HepG2 (cell line): ENCODE measurements around the gene SAYSD1. TPM values are rescaled to one million over a fixed set of nuclear protein-coding genes. Genes with fewer than 3 reads are reported as not detected.

Experiments used
- ATAC-seq: fragments of 200-7000 bp; cut with Tn5 transposase; 3 replicates; pipeline ENCODE4 v1.9.1; 2020; ENCODE audit warnings: mild to moderate bottlenecking, moderate library complexity
- BruUV-seq: library from RNA; stranded (reverse); fragments of 400-500 nt; replicated peaks from 2 replicates; lab custom pipeline; 2021; lab: Mats Ljungman, UMichigan
- CTCF ChIA-PET: fragments of 300-600 bp; formaldehyde crosslinking; extraction: SDS; loops from one replicate; lab custom pipeline; 2021; ENCODE audit warnings: low total read pairs, inconsistent platforms, low intra/inter-chr PET ratio; lab: Yijun Ruan, JAX
- POLR2A ChIA-PET: fragments of 350-600 bp; sonication (Branson Sonifier 250); formaldehyde crosslinking; loops from one replicate; lab custom pipeline; 2020; ENCODE audit warnings: antibody characterized with exemption, inconsistent platforms; lab: Yijun Ruan, JAX
- DNase-seq: peaks from one replicate; pipeline ENCODE4 v3.0.0-alpha.2; 2015; ENCODE audit warnings: low spot score
- FAIRE-seq: peaks from 3 replicates; lab custom pipeline; 2011; peaks lifted over from hg19 to GRCh38; lab: Jason Lieb, UNC
- H2AFZ ChIP-seq: one replicate; pipeline ENCODE4 v1.6.1; 2011; ENCODE audit warnings: low read length, inconsistent platforms
- H3K27ac ChIP-seq: fragments of 300-600 bp; 3 replicates; pipeline ENCODE4 v1.8.0; 2011; ENCODE audit warnings: mixed run types, mild to moderate bottlenecking, mixed read lengths, low read length, inconsistent platforms; ENCODE audit not compliant: insufficient read depth; ENCODE audit errors: extremely low read length
- H3K27me3 ChIP-seq, 2 experiments: fragments of 200-600 bp in 1 of 2; 2 replicates in 1 of 2; 3 replicates in 1 of 2; pipeline versions ENCODE4 v1.6.0 to v1.8.0; 2011; ENCODE audit warnings: low read length in 2 of 2, mild to moderate bottlenecking in 2 of 2, moderate library complexity in 2 of 2, inconsistent platforms in 1 of 2; ENCODE audit not compliant: insufficient read depth in 2 of 2, control insufficient read depth in 1 of 2
- H3K36me3 ChIP-seq, 2 experiments: fragments of 200-600 bp in 1 of 2; replicated peaks in 1 of 2; 2 replicates in 1 of 2; 3 replicates in 1 of 2; pipeline versions ENCODE4 v1.5.1 to v1.8.0; 2011; ENCODE audit warnings: low read length in 2 of 2, inconsistent platforms in 1 of 2; ENCODE audit not compliant: insufficient read depth in 2 of 2, control insufficient read depth in 1 of 2
- H3K4me1 ChIP-seq: 2 replicates; pipeline ENCODE4 v1.5.1; 2012; ENCODE audit warnings: low read length, inconsistent platforms; ENCODE audit not compliant: insufficient read depth
- H3K4me2 ChIP-seq: 2 replicates; pipeline ENCODE4 v1.6.0; 2011; ENCODE audit warnings: low read depth, low read length, inconsistent platforms
- H3K4me3 ChIP-seq, 3 experiments: fragments of 200-600 bp in 1 of 3; sonication (generic), shearing (Covaris generic) in 1 of 3; replicated peaks in 1 of 3; 2 replicates each; pipeline ENCODE4 v1.5.1; 2011 to 2016; ENCODE audit warnings: low read length in 3 of 3, inconsistent platforms in 2 of 3, low read depth in 2 of 3, mild to moderate bottlenecking in 2 of 3, control low read depth in 1 of 3, mixed read lengths in 1 of 3; ENCODE audit not compliant: insufficient read depth in 1 of 3
- H3K79me2 ChIP-seq: one replicate; pipeline ENCODE4 v1.6.1; 2011; ENCODE audit warnings: low read length, inconsistent platforms; ENCODE audit not compliant: insufficient read depth
- H3K9ac ChIP-seq: 2 replicates; pipeline ENCODE4 v1.6.0; 2011; ENCODE audit warnings: mild to moderate bottlenecking, low read depth, low read length, inconsistent platforms; ENCODE audit not compliant: insufficient read depth
- H3K9me3 ChIP-seq: 2 replicates; pipeline ENCODE4 v1.5.1; 2012; ENCODE audit warnings: mild to moderate bottlenecking, low read length
- H4K20me1 ChIP-seq: 2 replicates; pipeline ENCODE4 v1.6.0; 2011; ENCODE audit warnings: inconsistent platforms, mild to moderate bottlenecking, low read length, moderate library complexity; ENCODE audit not compliant: insufficient read depth
- BCL6 ChIP-seq: IDR thresholded peaks from 2 replicates; pipeline ENCODE4 v1.6.1; 2016; ENCODE audit warnings: missing genetic modification reagents, missing compliant biosample characterization
- FLYWCH1 ChIP-seq: sonication (generic); formaldehyde crosslinking; IDR thresholded peaks from 2 replicates; pipeline ENCODE4 v1.8.1; 2023; ENCODE audit warnings: mild to moderate bottlenecking, missing genetic modification reagents
- GMEB2 ChIP-seq: IDR thresholded peaks from 2 replicates; pipeline ENCODE4 v1.6.1; 2016; ENCODE audit warnings: missing biosample characterization, missing genetic modification reagents, low read depth
- HCFC1 ChIP-seq: fragments of 150-350 bp; IDR thresholded peaks from 2 replicates; pipeline ENCODE4 v1.6.1; 2014; ENCODE audit warnings: low read depth, low read length
- MNT ChIP-seq: fragments of 450-650 bp; IDR thresholded peaks from 2 replicates; pipeline ENCODE4 v1.6.1; 2016
- NCOA1 ChIP-seq: sonication (generic); formaldehyde crosslinking; IDR thresholded peaks from 2 replicates; pipeline ENCODE4 v1.9.0; 2021; ENCODE audit warnings: missing genetic modification reagents
- NFYC ChIP-seq: IDR thresholded peaks from 2 replicates; pipeline ENCODE4 v1.6.1; 2016; ENCODE audit warnings: missing genetic modification reagents, missing compliant biosample characterization
- ONECUT2 ChIP-seq: sonication (generic); formaldehyde crosslinking; IDR thresholded peaks from 2 replicates; pipeline ENCODE4 v1.4.0; 2020; ENCODE audit warnings: missing genetic modification reagents
- RNF2 ChIP-seq: fragments of 450-650 bp; conservative IDR thresholded peaks from 2 replicates; pipeline ENCODE4 v1.6.1; 2016; ENCODE audit warnings: low read depth
- ZBTB7B ChIP-seq: sonication (generic); formaldehyde crosslinking; IDR thresholded peaks from 2 replicates; pipeline ENCODE4 v1.4.0; 2020; ENCODE audit warnings: missing genetic modification reagents
- ZNF33B ChIP-seq: sonication (generic); formaldehyde crosslinking; IDR thresholded peaks from 2 replicates; pipeline ENCODE4 v1.5.1; 2020; ENCODE audit warnings: mild to moderate bottlenecking, missing genetic modification reagents
- ZNF382 ChIP-seq: sonication (generic); formaldehyde crosslinking; IDR thresholded peaks from 2 replicates; pipeline ENCODE4 v1.5.0; 2020; ENCODE audit warnings: missing genetic modification reagents, mild to moderate bottlenecking, borderline replicate concordance
- ZNF432 ChIP-seq: sonication (generic); formaldehyde crosslinking; IDR thresholded peaks from 2 replicates; pipeline ENCODE4 v1.5.0; 2020; ENCODE audit warnings: missing genetic modification reagents, mild to moderate bottlenecking, borderline replicate concordance
- ZNF878 ChIP-seq: sonication (generic); formaldehyde crosslinking; IDR thresholded peaks from 2 replicates; pipeline ENCODE4 v1.8.1; 2023; ENCODE audit warnings: mild to moderate bottlenecking, missing genetic modification reagents, moderate library complexity
- WGBS: methylation state at CpG from one replicate; pipeline ENCODE4 v1.1.6; 2017; ENCODE audit warnings: low lambda C conversion rate; 5-methylcytosine and 5-hydroxymethylcytosine counted together
- in situ Hi-C: cut with HindIII; loops from 2 replicates; pipeline ENCODE4 v1.10.0; 2017; ENCODE audit warnings: low pct_unique_long_range_greater_than_20kb; ENCODE audit not compliant: extremely low pct_ligation_motif_present
- intact Hi-C: fragments of 100-400 bp; cut with micrococcal nuclease; formaldehyde crosslinking; loops from one replicate; pipeline ENCODE4 v1.10.0; 2022; ENCODE audit not compliant: unreplicated experiment
- polyA plus RNA-seq, 8 experiments: library from polyadenylated mRNA; depleted of rRNA in 3 of 8; stranded (reverse) in 7 of 8; unstranded in 1 of 8; fragments of >200 nt; fragmentation: Illumina TruSeq in 4 of 8; extraction: Trizol in 4 of 8; gene quantifications; 2 replicates each; pipeline versions ENCODE4 v1.2.1 to v1.2.3, GENCODE V29; 2011 to 2016; ENCODE audit warnings: low read depth in 4 of 8, missing spikeins in 1 of 8, mixed read lengths in 1 of 8; ENCODE audit not compliant: insufficient read depth in 1 of 8
- total RNA-seq, 5 experiments: library from RNA; depleted of rRNA; stranded (reverse); fragments of >200 nt; fragmentation: Illumina TruSeq; extraction: Trizol; gene quantifications; 2 replicates each; pipeline ENCODE4 v1.2.3, GENCODE V29; 2016; ENCODE audit warnings: low read depth in 1 of 5

The SAYSD1 gene
- total and polyA plus RNA-seq, 2 of the 13 experiments (the other 11 are each of a cell fraction or from before 2014, with no cell fraction given), result 10.1 to 16.0 TPM

GRCh38 chr6:39153766-39154397 lies 38.9 kb upstream of the SAYSD1 start:
- no peaks in the 10 kb centered on the region for H3K4me1 ChIP-seq
- no peak overlapping the region for H3K4me2 ChIP-seq
- H3K27ac ChIP-seq, result no peak overlapping the region
- H4K20me1 ChIP-seq, result no peaks in the 10 kb centered on the region
- no peaks in the 10 kb centered on the region for H3K9me3 ChIP-seq
- H3K9ac ChIP-seq, result no peak overlapping the region
- POLR2A ChIA-PET, result no interaction called here
- H3K27me3 ChIP-seq, result 0 out of 5 replicates have a peak, but pooled peaks cover 0 to 5% of the 10 kb centered on the region in 2 experiments
- no peaks in the 10 kb centered on the region for H3K36me3 ChIP-seq
- FAIRE-seq (no peak), ATAC-seq (no peak), DNase-seq (no peak)
- in situ Hi-C loops (no loop called here), intact Hi-C loops (no loop called here)
- no peaks in the 10 kb centered on the region for H3K79me2 ChIP-seq
- 24% methylated on average over 6 of the region's 6 CpGs for WGBS
- BruUV-seq, result no TSS peak
- CTCF ChIA-PET, result no interaction called here
- H2AFZ ChIP-seq, result no peak overlapping the region
- TF ChIP-seq MNT, result peak; percentile 78
- TF ChIP-seq GMEB2 (CRISPR knock-in tag), result no peak
- no peak overlapping the region for H3K4me3 ChIP-seq

- Histone ChIP-seq H3K4me1 (no peaks in the 10 kb centered on the region), H3K27ac (no peak overlapping the region), H3K9ac (no peak overlapping the region), H2AFZ (no peak overlapping the region), H3K36me3 (no peaks in the 10 kb centered on the region), H3K4me2 (no peak overlapping the region), H3K27me3 (0 out of 5 replicates have a peak, but pooled peaks cover 0 to 5% of the 10 kb centered on the region in 2 experiments), H3K79me2 (no peaks in the 10 kb centered on the region), H3K9me3 (no peaks in the 10 kb centered on the region), H4K20me1 (no peaks in the 10 kb centered on the region), H3K4me3 (no peak overlapping the region)
- intact Hi-C loops, result no loop called here
- no TSS peak for BruUV-seq
- in situ Hi-C loops, result no loop called here
- FAIRE-seq (no peak), ATAC-seq (no peak), DNase-seq (no peak)
- CTCF ChIA-PET, result no interaction called here
- POLR2A ChIA-PET, result no interaction called here
- WGBS, result 59% methylated on average over 5 of the region's 5 CpGs
- TF ChIP-seq NFYC (no peak), ZNF382 (no peak), ZNF33B (no peak), ONECUT2 (CRISPR knock-in tag) (no peak), NCOA1 (CRISPR knock-in tag) (no peak), ZBTB7B (no peak), RNF2 (no peak), ZNF432 (no peak), BCL6 (CRISPR knock-in tag) (no peak), FLYWCH1 (CRISPR knock-in tag) (no peak), HCFC1 (no peak), ZNF878 (CRISPR knock-in tag) (no peak)
Measured at GRCh38 chr6:39152262-39152661, 37.3 kb upstream of the SAYSD1 start.
